Measurements from ENCODE around the gene RTN1.

- TF ChIP-seq CTCF (IDR thresholded peaks at IDR 0.05; ENCODE audit: low read depth, low read length, poor library complexity, severe bottlenecking) (no peak), EZH2phosphoT487 (IDR thresholded peaks at IDR 0.05; ENCODE audit: borderline replicate concordance, low read length) (no peak)
Measured at GRCh38 chr14:59727073-59727661, 143.4 kb downstream of the RTN1 start.
